WERI-Rb-1 (cell line): ENCODE measurements around the gene NUMB.

Experiments
- DNase-seq: peaks from one replicate; pipeline ENCODE4 v3.0.0-alpha.2; 2020
- H3K27ac ChIP-seq: fragments of 250-450 bp; sonication (Bioruptor Pico); 2 replicates; pipeline ENCODE4 v1.5.1; 2020; ENCODE audit warnings: mild to moderate bottlenecking, moderate library complexity
- H3K27me3 ChIP-seq: fragments of 250-450 bp; sonication (Bioruptor Pico); 2 replicates; pipeline ENCODE4 v1.5.1; 2021; ENCODE audit warnings: mild to moderate bottlenecking, low read depth, moderate library complexity; ENCODE audit not compliant: insufficient read depth, severe bottlenecking
- H3K36me3 ChIP-seq: fragments of 250-450 bp; sonication (Bioruptor Pico); 2 replicates; pipeline ENCODE4 v1.5.1; 2020; ENCODE audit warnings: mild to moderate bottlenecking, moderate library complexity
- H3K4me3 ChIP-seq: 2 replicates; pipeline ENCODE4 v1.5.1; 2011; ENCODE audit warnings: low read depth, mild to moderate bottlenecking, control low read depth, low read length
- H3K9me3 ChIP-seq: fragments of 250-450 bp; sonication (Bioruptor Pico); 2 replicates; pipeline ENCODE4 v1.5.1; 2021; ENCODE audit warnings: mild to moderate bottlenecking, moderate library complexity; ENCODE audit not compliant: severe bottlenecking
- TF ChIP-seq, protein P1 (sequence below): IDR thresholded peaks from 2 replicates; pipeline ENCODE4 v1.5.1; 2011; ENCODE audit warnings: low read depth, mild to moderate bottlenecking, control low read depth, inconsistent platforms, low read length

Gene NUMB

DNA sequence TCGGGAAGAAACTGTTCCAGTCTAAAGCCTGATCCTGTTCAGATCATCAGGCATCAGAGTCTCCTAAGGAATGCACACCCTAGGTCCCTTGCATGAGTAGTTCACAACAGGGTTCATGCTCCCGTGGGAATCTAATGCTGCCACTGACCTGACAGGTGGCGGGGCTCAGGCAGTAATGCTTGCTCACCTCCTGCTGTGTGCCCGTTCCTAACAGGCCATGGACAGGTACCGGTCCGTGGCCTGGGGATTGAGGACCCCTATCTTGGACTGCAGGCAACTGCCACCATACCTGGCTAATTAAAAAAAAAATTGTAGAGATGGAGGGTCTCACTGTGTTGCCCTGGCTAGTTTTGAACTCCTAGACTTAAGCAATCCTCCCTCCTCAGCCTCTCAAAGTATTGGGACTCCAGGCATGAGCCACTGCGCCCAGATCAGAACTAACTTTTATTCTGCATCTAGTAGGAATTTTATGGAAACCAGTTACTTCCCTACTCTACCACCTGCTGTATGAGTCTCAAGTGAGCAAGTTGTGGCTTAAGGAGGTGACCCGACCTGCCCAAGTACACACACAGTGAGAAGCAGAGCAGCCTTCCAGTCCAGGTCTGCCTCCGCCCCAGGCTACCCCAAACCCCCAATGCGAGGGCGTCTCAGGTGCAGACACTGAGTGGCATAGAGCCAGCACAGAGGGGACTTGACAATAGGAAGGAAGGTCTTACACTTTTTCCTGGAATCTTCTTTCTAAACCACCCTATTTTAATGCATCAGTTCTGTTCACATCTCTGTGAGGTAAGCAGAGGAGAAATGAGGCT, 223.6 kb downstream of the NUMB start:
- Histone ChIP-seq H3K27ac (peak overlapping the region; percentile 36; the same call in 1 of the 2 replicates), H3K9me3 (no peaks in the 10 kb centered on the region), H3K36me3 (no peaks in the 10 kb centered on the region), H3K27me3 (no peaks in the 10 kb centered on the region), H3K4me3 (no peak overlapping the region)
- TF ChIP-seq, protein P1, sequence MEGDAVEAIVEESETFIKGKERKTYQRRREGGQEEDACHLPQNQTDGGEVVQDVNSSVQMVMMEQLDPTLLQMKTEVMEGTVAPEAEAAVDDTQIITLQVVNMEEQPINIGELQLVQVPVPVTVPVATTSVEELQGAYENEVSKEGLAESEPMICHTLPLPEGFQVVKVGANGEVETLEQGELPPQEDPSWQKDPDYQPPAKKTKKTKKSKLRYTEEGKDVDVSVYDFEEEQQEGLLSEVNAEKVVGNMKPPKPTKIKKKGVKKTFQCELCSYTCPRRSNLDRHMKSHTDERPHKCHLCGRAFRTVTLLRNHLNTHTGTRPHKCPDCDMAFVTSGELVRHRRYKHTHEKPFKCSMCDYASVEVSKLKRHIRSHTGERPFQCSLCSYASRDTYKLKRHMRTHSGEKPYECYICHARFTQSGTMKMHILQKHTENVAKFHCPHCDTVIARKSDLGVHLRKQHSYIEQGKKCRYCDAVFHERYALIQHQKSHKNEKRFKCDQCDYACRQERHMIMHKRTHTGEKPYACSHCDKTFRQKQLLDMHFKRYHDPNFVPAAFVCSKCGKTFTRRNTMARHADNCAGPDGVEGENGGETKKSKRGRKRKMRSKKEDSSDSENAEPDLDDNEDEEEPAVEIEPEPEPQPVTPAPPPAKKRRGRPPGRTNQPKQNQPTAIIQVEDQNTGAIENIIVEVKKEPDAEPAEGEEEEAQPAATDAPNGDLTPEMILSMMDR: no peak
- no peak for DNase-seq

DNA sequence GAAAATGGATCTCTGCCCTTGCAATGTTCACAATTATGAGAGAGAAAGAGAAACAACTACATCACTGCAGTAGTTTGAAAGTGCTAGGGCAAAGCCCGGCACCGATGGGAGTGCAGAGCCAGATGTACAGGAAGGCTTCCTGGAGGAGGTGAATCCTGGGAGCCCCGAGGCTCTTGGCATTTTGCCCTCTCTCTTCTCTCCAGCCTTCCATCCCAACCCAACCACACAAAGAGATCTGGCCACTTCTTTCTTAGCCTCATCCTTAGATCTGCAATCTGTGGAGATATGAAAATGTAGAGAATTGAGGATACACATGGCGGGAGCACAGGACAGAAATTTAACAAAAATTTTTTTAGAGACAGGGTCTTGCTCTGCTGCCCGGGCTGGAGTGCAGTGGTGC, 224.3 kb downstream of the NUMB start:
- H3K4me3 ChIP-seq: no peak overlapping the region
- DNase-seq: no peak
- no peaks in the 10 kb centered on the region for H3K9me3 ChIP-seq
- H3K36me3 ChIP-seq: no peaks in the 10 kb centered on the region
- TF ChIP-seq, protein P1: no peak
- H3K27ac ChIP-seq: no peak overlapping the region
- no peaks in the 10 kb centered on the region for H3K27me3 ChIP-seq

DNA sequence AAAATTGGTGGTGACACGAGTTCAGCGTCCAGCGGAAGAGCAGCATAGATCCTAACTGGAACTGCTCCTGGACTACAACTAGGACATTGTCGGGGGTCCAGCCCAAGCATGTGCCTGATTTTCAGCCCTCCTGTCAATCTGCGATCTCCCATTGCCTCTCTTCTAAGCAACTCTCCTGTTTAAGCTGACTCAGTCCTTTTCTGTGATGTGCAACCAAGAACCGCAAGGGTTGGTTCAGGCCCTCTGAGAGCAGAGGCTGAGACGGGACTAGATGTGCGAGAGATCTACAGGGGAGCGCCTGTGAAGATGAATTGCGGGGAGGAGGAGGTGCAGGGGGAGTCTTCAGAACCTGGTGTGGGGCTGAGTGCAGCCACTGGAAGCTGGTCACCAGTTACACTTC, 224.8 kb downstream of the NUMB start:
- H3K9me3 ChIP-seq: no peaks in the 10 kb centered on the region
- no peak for DNase-seq
- TF ChIP-seq, protein P1: no peak
- H3K27me3 ChIP-seq: no peaks in the 10 kb centered on the region
- no peak overlapping the region for H3K27ac ChIP-seq
- H3K4me3 ChIP-seq: no peak overlapping the region
- H3K36me3 ChIP-seq: no peaks in the 10 kb centered on the region

DNA sequence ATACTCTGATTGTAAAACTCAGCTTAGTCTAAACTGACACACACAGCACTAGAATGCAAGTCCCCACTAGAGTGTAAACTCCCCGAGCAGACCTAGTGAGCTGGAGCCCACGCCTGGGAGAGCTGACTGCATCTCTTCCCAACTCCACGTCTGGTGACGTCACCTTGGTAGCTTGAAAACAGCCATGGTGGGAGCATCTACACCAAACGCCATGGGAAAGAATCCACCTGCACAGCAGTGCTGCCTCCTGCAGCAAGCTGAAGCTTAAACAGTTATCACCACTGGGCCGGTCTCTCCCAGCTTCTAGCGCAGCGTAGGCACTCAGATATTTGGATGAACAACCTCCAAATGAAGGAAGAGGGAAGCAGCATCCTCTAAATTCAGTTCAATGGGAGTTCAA, 225.4 kb downstream of the NUMB start:
- no peak for DNase-seq
- H3K27ac ChIP-seq: no peak overlapping the region
- no peaks in the 10 kb centered on the region for H3K36me3 ChIP-seq
- no peaks in the 10 kb centered on the region for H3K27me3 ChIP-seq
- no peak overlapping the region for H3K4me3 ChIP-seq
- TF ChIP-seq, protein P1: no peak
- no peaks in the 10 kb centered on the region for H3K9me3 ChIP-seq

DNA sequence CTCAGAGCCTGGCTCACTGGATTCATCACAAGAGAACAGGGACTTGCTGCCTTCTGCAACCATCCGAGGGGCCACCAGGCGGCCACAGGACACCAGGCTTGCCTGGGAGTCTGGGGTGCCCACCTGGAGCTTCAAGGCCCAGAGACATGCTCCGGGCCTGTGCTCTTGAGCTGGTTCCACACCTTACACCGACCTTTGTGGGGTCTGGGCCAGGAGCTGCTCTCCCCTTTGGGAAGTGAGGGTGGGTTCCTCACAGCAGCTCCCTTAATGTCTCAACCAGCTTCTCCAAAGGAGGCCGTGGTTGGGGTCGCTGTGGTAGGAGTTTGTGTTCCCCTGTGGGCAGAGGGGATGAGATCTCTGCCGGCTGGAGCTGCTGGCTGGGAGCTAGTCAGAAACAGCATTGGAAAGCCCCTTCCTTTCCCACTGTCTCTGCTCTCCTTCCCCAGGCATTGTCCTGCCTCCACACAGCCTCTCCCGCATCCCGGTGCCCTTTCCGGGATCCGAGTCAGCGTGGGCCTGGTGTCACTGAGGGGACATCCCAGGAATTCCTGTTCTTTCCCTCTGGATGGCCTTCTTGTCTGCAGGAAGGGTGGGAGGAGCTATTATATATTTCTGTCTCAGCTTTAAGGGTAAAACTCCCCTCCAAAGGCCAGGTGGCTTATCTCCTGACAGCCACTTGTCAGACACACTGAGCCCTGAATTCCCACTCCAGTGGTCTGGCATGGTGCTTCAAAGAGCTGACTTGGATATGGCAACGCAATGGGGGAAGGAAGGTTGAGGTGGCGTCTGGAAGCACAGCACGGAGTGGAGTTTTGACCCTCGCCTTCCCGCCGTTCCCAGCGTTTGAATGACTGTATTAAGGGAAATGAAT, 226.1 kb downstream of the NUMB start:
- DNase-seq: peak; percentile 83
- peak overlapping the region; percentile 56 for H3K27ac ChIP-seq

More for the DNA sequence above, 226.1 kb downstream of the NUMB start:
- Histone ChIP-seq H3K4me3 (no peak overlapping the region), H3K36me3 (no peaks in the 10 kb centered on the region), H3K9me3 (no peaks in the 10 kb centered on the region), H3K27me3 (no peaks in the 10 kb centered on the region)
- TF ChIP-seq, protein P1: peak; percentile 86
